ENCODE data around the gene RAI1.

The RAI1 gene

DNA sequence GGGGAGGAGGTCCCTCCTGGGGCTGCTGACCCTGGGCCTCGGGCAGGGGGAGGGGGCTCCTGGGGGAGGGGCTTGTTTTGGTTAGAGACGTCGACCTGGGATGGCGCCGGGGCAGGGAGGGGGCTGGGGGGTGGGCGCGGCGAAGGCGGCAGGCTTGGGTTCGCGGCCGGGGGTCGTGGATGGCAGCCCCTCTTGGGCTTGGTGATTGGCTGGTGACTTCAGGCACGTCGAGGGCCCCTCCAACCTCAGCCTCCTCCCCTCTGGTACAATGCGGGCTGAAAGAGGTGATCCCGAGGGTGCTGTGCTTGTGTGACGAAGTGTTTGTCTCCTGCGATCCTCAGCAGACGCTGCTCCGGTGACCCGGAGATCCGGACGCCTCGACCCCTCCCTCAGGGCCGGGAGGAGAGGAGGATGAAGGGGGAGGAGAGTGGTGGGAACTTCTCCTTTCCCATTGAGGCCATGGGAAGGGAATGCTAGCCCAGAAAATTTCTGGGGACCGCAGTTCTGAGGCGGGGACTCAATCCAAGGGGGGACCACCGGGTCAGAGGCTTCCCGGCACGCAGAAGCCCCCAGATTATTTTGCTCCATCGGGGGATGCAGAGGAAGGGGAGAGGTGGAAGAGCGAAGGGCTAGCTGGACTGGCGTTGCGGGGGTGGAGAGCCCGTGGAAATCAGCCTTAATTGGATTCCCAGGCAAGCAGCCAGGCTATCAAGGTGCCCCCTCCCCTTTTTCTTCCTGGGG is 43.9 kb downstream of the RAI1 start:
- H3K4me3 ChIP-seq (replicated peaks; ENCODE audit: low read depth, low read length) = peak overlapping the region; percentile 50; the same call in 1 of the 2 replicates
- TF ChIP-seq, protein P1, sequence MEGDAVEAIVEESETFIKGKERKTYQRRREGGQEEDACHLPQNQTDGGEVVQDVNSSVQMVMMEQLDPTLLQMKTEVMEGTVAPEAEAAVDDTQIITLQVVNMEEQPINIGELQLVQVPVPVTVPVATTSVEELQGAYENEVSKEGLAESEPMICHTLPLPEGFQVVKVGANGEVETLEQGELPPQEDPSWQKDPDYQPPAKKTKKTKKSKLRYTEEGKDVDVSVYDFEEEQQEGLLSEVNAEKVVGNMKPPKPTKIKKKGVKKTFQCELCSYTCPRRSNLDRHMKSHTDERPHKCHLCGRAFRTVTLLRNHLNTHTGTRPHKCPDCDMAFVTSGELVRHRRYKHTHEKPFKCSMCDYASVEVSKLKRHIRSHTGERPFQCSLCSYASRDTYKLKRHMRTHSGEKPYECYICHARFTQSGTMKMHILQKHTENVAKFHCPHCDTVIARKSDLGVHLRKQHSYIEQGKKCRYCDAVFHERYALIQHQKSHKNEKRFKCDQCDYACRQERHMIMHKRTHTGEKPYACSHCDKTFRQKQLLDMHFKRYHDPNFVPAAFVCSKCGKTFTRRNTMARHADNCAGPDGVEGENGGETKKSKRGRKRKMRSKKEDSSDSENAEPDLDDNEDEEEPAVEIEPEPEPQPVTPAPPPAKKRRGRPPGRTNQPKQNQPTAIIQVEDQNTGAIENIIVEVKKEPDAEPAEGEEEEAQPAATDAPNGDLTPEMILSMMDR (IDR thresholded peaks at IDR 0.05; ENCODE audit: low read depth, low read length, missing control alignments) = no peak
- DNase-seq (ENCODE audit: extremely low read depth, low read depth) = no peak

DNA sequence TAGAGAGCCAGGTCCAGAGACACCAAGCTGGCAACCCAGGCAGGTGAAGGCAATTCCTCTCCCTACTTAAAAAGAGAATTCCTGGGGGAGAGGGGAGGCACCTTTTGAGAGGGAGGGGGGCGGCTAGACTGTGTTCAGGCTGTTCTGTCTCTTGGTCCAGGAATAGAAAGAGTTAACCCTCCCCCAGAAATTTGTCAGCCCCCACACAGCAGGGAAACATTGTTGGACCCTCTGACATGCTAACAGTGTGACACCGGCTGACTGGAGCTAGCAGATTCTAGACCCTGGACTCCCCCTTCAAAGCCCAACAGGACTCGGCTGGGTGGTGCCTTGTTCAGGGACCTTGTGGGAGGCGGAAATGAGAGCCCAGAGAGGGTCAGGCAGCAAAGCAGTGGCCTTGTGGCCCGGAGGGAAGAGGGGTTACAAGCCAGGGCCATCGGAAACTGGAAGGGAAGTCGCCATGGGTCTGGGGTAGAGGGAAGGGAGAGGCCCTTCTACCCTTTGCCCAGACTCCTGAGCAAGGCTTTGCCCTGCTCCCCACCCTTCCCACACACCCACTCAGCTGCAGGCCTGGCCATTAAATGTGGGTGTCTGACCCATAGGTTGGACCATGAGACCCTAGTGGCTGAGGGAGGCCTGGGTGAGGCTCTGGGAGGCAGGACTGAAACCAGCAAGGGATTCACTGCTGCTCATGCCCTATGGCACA is 44.6 kb downstream of the RAI1 start:
- H3K4me3 ChIP-seq (replicated peaks; ENCODE audit: low read depth, low read length) = no peak overlapping the region
- no peak for DNase-seq (ENCODE audit: extremely low read depth, low read depth)
- TF ChIP-seq, protein P1 (IDR thresholded peaks at IDR 0.05; ENCODE audit: low read depth, low read length, missing control alignments) = no peak

DNA sequence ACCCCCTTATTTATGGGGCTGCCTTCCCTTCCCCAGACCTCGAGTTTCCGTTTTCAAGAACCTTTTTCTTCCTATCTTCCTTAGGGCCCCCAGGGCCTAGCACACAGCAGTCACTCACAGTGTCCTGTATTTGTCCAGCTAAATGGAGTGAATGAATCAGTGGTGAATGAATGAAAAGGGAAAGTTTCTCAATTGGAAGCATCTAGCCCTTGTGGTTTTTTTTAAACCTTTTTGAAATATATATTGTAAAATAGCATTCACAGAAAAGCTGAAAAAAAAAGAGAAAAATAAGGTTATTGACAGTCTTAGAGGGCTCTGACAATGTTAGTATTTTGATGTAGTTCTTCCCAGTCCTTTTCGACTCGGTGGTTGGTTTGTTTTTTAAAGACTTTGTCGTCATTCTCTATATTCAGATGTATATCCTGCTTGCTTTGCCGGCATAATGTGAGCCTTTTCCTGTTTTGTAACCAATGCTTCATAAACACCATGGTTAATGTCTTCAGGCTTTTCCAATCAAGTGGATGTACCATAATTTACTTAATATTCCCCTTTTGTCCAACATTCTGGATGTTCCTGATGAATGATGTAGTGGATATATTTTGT is 45.3 kb downstream of the RAI1 start:
- no peak overlapping the region for H3K4me3 ChIP-seq (replicated peaks; ENCODE audit: low read depth, low read length)
- TF ChIP-seq, protein P1 (IDR thresholded peaks at IDR 0.05; ENCODE audit: low read depth, low read length, missing control alignments) = no peak
- DNase-seq (ENCODE audit: extremely low read depth, low read depth) = no peak

DNA sequence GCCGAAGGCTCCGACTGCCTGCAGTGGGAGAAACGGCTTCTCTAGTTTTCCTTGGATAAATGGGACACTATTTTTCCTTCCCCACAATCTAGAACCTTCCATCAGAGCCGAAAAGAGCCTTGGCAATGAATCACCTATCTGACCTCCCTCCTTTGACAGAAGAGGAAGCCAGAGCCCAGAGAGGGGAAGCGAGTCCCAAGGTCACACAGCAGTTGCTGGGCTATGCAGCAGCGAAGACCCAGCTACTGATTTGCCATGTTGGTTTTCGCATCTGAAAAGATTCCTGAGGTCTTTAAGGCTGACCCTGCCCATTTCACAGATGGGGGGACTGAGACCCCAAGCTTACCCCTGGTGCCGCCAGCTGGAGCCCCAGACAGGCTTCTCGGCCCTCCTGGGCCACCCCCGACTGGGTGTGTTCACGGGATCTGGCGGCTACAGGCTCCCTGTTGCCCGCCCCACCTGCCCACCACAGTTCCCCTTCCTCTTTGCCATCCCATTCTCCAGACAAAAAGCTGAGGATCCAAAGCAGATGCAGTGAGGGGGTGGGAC is 45.9 kb downstream of the RAI1 start:
- no peak overlapping the region for H3K4me3 ChIP-seq (replicated peaks; ENCODE audit: low read depth, low read length)
- DNase-seq (ENCODE audit: extremely low read depth, low read depth) = no peak
- TF ChIP-seq, protein P1 (IDR thresholded peaks at IDR 0.05; ENCODE audit: low read depth, low read length, missing control alignments) = no peak

DNA sequence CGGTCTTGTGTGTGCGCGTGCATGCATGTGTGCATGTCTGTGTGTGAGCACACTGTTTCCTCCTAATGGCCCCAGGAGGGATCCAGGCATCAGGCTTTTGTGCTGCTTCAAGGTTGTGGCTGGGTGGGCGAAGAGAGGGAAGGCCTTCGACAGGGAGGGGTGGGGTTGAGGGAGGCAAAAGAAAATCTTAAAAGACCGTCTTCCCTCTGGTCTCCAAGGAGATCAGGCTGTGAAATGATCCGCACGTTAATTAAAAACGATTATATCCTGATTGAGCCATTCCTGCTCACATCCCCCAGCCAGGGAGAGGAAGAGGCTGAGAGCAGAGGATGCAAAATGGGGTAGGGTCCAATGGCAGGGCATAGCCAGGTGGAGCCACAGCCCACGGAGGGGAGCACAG is 46.9 kb downstream of the RAI1 start:
- H3K4me3 ChIP-seq (replicated peaks; ENCODE audit: low read depth, low read length) = no peak overlapping the region
- TF ChIP-seq, protein P1 (IDR thresholded peaks at IDR 0.05; ENCODE audit: low read depth, low read length, missing control alignments) = no peak
- DNase-seq (ENCODE audit: extremely low read depth, low read depth) = no peak

DNA sequence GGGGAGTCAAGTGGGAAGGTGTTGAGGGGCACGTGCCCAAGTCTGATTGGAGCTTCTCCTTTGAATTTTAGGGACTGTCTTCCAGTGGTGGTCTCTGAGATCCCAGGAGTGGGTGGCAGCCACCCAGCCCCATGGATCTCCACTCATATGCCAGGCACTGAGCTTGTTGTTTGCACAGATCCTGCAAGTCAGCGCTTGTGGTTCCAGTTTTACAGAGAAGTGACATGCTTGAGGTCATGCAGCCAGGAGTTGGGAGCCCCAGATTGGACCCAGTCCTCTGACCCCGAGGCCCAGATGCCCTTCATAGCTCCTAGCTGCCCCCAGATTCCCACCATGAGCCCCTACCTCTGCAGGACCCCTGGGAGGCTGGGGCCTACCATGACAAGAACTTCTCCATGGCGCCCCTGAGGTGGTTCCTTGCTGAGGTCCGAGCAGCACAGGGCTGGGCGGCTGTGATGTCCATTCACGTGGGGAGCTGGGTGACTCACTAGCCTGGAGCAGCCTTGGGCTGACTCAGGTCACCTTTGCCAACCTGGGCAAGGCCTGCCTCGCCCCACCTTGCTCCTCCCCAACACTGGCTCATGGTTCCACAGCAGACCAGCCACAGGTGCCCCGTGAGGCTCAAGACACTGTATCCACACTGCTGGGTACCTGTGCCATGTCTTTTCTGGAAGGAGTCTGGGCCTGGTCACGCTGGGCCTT is 47.4 kb downstream of the RAI1 start:
- no peak overlapping the region for H3K4me3 ChIP-seq (replicated peaks; ENCODE audit: low read depth, low read length)
- TF ChIP-seq, protein P1 (IDR thresholded peaks at IDR 0.05; ENCODE audit: low read depth, low read length, missing control alignments) = no peak
- no peak for DNase-seq (ENCODE audit: extremely low read depth, low read depth)
